NCI-H774 (cell line): ENCODE data around the gene PILRB.
"Not testable (repeated sequence)": the region's sequence is repeated elsewhere in the genome, so short reads cannot be mapped to it uniquely, and the experiment has no call there.

Experiments
- DNase-seq: peaks from one replicate; lab custom pipeline; 2025; lab: John Stamatoyannopoulos, UW

The PILRB gene

GRCh38 chr7:100376066-100376465 lies 18.1 kb downstream of the PILRB start:
- no peak for DNase-seq

DNA sequence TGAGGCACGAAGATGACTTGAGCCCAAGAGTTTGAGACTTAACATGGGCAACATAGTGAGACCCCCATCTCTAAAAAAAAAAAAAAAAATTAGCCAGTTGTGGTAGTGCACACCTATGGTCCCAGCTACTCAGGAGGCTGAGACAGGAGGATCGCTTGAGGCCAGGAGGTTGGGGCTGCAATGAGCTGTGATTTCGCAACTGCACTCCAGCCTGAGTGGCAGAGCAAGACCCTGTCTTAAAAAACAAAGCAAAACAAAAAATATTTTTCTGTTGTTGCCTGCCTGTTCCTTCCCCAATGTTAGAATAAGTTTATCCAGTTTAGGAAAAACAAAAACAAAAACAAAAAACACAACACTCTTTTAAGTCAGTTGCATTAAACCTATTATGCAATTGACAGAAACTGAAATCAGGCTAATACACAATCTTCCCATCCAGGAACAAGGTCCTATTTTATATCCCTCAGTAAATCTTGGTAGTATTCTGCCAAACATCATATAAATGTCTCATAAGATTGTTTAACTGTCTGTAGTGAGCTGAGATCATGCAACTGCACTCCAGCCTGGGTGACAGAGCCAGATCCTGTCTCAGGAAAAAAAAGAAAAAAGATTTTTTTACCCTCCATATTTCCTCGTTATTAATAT lies 20.3 kb downstream of the PILRB start:
- no peak for DNase-seq

DNA sequence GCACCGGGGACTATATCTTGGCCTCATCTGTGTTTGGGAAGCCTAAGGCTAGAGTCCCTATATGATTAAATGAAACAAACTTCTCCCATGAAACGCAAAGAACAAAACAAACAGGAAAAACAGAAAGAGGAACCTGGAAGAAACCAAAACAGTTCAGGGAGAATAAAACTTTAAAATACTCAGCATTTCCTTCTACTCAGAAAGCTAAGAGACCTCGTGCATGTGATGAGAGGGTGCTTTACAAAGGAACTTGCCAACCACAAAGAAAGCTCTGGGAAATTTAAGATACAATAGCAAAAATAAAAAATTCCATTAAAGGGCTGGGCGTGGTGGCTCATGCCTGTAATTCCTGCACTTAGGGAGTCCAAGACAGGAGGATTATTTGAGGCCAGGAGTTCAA lies 22.3 kb downstream of the PILRB start:
- no peak for DNase-seq

GRCh38 chr7:100381531-100382233 lies 23.8 kb downstream of the PILRB start:
- DNase-seq: not testable (repeated sequence)

DNA sequence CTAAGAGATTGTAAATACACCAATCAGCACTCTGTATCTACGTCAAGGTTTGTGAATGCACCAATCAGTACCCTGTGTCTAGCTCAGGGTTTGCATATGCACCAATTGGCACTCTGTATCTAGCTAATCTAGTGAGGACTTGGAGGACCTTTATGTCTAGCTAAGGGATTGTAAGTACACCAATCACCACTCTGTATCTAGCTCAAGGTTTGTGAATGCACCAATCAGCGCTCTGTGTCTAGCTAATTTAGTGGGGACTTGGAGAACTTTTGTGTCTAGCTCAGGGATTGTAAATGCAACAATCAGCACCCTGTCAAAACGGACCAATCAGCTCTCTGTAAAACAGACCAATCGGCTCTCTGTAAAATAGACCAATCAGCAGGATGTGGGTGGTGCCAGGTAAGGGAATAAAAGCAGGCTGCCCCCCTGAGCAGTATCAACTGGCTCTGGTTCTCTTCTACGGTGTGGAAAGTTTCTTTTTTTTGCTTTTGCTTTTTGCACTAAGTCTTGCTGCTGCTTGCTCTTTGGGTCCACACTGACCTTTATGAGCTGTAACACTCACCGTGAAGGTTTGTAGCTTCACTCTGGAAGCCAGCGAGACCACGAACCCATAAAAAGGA lies 24.4 kb downstream of the PILRB start:
- DNase-seq: not testable (repeated sequence)

- no peak for DNase-seq
Measured at GRCh38 chr7:100384628-100385294, 26.8 kb downstream of the PILRB start.

GRCh38 chr7:100386940-100387339 lies 29.0 kb downstream of the PILRB start:
- no peak for DNase-seq

DNA sequence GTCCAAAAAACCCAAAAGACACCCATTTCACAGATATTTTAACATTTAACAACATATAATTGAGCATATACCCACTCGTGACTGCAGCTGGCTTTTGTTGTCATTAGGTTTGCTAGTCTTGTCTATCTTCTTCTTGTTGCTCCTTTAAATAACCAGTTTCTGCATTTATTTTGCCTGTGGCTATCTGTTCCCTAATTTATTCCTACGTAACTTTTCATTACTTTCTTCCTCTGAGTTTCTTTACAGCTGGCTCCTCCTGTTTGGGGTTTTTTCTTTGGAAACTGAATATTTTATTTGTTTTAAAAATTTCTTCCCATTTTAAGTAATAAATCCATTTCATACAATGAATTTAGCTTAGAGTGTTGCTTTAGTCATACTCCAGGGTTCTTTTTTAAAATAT lies 29.8 kb downstream of the PILRB start:
- DNase-seq: no peak

DNA sequence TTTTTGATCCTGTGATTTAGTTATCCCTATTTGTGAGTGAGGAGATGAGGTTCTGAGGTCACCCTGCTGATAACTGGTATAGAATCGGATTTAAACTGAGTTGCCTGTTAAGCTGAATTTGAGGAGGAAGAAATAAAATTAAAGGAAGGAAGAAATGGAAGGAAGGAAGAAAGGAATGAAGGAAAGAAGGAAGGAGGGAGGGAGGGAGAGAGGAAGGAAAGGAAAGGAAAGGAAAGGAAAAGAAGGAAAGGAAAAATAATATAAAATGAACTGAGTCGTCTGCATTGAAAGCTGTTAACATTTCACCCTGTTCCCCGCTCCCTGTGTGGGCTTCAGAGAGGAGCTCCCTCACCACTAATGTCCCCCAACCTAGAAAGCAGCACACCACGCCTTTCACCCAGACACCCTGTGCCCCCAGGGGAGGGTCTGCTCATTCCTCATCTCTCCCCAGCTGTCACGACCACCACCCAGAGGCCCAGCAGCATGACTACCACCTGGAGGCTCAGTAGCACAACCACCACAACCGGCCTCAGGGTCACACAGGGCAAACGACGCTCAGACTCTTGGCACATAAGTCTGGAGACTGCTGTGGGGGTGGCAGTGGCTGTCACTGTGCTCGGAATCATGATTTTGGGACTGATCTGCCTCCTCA lies 31.6 kb downstream of the PILRB start:
- no peak for DNase-seq

DNA sequence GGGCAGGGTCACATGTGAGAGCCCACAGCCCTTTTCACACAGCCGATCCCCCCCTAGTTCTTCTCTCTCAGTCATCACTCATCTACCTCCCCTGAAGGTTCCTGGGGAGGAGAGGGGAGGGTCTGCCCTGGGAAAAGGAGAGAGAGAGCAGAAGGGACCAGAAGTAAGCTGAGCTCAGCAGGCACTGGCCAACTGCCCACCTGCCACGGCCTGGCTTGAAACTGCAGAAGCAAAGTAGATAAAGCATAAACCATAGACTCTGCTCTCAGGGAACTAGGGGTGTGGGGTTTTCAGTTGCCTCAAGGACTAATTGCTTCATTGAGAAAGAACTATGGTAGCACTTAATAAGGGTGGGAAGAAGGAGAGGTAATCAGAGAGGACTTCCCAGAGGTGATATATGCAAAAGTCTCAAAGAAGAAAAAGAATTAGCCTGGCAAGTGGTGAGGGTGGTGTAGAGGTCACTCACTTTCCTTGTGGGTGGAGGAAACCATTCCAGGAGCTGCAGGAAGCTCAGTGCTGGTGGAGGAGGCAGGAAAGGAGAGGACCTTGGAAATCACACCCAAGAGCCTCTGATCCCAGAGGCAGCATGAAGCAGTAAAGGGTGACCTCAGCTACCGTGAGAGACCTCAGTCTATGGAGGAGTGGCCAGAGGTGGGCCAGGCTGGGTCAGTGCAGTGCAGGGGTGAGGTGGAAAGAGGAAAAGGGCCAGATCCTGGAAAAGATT lies 32.5 kb downstream of the PILRB start:
- no peak for DNase-seq

GRCh38 chr7:100393233-100393905 lies 35.5 kb downstream of the PILRB start:
- no peak for DNase-seq

DNA sequence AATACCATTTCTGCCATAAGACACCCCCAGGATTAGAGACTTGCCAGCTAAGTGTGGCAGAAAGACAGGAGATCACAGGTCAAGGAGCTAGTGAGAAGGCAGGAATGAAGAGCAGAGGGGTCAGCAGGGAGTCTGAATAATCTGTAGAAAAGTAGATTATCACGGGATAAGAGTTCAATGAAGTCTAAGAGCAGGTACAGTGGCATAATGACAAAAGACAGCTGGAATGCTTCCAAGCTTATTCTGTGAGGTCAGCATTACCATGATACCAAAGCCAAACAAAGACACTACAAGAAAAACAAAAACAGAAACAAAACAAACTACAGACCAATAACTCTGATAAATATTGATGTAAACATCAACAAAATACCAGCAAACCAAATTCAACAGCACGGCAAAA lies 36.2 kb downstream of the PILRB start:
- no peak for DNase-seq

DNA sequence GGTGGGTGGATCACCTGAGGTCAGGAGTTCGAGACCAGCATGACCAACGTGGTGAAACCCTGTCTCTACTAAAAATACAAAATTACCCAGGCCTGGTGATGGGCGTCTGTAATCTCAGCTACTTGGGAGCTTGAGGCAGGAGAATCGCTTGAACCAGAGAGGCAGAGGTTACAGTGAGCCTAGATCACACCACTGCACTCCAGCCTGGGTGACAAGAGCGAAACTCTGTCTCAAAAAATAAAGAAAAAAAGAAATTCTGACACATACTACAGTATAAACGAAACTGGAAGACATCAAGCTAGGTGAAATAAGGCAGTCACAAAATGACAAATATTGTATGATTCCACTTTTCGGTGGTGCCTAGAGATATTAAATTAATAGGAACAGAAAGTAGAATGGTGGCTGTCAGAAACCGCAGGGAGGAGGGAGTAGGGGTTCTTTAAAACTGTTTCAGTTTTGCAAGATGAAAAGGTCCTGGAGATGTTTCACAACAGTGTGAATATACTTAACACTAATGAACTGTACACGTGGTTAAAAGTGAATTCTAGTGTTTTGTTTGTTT lies 38.6 kb downstream of the PILRB start:
- DNase-seq: no peak

DNA sequence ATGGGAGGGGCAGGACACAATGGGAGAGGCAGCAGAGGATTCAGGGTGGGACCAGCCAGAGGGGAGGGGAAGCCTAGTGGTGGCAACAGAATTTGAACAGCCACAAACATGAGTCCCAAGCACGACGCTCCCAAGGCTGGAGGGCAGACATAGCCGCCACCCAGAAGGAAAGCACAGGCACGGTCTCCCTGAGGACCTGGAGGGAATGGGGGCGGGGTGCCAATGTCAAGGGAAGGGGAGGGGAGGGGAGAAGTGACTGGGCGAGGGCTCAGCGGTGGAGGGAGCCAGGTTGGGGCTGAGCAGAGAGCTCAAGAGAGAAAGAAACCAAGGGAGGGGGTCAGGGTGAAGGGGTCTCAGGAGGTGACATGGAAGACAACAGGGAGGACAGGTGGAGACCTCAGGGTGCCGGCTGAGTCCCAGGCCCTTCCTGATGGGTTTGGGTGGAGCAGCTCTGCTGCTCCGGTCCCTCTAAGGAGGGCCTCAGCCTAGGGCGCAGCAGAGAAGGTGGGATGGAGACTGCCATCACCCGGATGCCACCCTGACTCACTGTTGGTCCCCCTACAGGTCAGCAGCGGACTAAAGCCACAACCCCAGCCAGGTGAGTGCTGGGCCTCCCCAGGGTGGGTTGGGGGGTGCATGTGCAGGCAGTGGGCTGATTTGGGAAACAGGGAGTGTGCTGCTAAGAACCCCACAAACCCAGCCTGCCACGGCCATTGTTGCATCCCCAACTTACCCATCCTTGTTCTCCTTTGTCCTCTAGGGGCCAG lies 39.6 kb downstream of the PILRB start:
- DNase-seq: no peak

GRCh38 chr7:100398239-100398638 lies 40.3 kb downstream of the PILRB start:
- no peak for DNase-seq

DNA sequence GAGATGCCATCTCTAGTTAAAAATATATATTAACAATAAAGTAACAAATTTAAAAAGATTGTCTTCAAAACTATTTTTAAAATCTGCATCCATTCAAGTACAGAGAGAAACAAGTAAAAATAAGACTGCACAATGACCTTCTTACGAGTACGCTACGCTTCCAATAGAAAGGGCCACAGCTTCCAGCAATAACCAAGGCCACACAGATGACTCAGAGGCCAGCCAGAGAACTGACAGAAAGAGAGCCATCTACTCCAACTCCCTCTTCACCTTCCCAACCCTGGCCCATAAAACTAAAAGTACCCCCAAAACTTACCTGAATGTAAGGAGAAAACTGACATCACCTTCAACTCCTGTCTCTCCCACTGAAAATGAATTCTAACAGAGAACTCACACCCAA lies 42.1 kb downstream of the PILRB start:
- DNase-seq: no peak

DNA sequence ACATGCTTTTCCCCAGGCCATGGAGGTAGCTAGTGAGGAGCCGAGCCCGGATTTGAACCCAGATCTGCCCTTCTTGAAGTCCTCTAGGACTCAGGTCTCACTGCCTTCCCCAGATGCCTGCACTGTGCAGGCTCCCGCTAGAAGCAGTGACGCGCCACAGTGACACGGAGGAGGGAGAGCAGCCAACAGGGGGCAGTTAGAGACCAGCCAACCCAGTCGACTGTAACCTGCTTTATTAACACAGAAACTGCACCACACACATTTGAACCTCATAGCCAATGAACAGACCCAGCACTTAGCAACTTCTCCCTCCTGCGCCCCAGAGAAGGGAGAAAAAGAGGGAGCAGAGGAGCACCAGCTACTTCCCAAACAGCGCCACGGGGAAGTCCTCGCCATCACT lies 42.7 kb downstream of the PILRB start:
- DNase-seq: no peak

- no peak for DNase-seq
Measured at GRCh38 chr7:100401811-100402210, 43.9 kb downstream of the PILRB start.

- DNase-seq: no peak
Measured at GRCh38 chr7:100402241-100402640, 44.3 kb downstream of the PILRB start.

DNA sequence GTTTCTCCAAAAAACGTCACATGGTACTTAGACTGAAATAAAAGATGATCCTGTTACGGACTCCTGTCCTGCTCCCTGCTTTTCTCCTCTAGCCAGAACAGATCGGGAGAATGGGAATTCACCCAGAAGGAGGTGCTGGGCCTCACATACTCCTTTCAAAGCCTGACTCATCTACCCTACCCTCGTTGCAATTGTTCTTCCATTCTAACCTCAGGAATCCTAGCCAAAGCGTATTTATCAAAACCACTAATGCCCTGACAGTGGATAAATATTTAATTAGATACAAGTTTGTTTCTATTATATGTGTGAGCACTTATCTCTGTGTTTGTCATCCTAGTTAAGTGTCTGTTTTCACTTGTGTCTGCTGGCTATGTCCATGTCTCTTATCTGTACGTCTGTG lies 48.9 kb downstream of the PILRB start:
- no peak for DNase-seq
